Measurements from ENCODE around the gene LPP.

Gene LPP

DNA sequence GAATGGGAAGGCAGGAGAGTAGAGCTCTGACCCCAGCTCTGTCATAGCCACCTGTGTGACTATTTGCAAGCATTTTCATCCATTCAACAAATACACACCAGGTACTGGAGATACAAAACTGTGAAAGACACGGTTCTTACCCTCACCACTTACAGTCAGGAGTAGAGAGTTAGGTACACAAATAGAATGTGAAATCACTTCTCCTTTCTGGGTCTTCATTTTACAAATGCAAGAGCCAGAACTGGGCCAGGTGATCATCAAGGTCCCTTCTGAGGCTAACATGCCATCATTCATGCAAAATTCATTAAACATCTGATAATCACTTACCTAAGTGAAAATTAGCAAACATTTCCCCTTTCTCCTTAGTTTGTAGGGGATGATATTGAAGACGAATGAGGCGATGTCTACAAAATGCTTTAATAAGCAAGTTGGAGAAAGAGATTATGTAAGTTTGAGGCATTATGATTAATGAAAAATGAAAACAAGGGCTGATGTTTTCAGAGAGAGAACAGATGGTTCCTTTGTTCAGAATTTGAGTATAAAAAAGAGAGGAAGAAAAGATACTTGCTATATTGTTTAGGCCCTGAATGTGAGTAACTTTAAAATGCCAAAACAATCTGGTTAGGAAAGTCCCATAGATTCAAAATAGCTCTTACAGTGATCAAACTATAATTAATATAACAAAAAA is 88.6 kb downstream of the LPP start:
- Histone ChIP-seq H3K4me1 (no peaks in the 10 kb centered on the region), H3K9me3 (no peaks in the 10 kb centered on the region), H3K4me3 (ENCODE audit: low read depth, low read length) (no peak overlapping the region), H3K36me3 (no peaks in the 10 kb centered on the region), H3K27me3 (no peaks in the 10 kb centered on the region)
- TF ChIP-seq, protein P1, sequence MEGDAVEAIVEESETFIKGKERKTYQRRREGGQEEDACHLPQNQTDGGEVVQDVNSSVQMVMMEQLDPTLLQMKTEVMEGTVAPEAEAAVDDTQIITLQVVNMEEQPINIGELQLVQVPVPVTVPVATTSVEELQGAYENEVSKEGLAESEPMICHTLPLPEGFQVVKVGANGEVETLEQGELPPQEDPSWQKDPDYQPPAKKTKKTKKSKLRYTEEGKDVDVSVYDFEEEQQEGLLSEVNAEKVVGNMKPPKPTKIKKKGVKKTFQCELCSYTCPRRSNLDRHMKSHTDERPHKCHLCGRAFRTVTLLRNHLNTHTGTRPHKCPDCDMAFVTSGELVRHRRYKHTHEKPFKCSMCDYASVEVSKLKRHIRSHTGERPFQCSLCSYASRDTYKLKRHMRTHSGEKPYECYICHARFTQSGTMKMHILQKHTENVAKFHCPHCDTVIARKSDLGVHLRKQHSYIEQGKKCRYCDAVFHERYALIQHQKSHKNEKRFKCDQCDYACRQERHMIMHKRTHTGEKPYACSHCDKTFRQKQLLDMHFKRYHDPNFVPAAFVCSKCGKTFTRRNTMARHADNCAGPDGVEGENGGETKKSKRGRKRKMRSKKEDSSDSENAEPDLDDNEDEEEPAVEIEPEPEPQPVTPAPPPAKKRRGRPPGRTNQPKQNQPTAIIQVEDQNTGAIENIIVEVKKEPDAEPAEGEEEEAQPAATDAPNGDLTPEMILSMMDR (IDR thresholded peaks at IDR 0.05; ENCODE audit: low read depth, low read length) = no peak
- DNase-seq = no peak

DNA sequence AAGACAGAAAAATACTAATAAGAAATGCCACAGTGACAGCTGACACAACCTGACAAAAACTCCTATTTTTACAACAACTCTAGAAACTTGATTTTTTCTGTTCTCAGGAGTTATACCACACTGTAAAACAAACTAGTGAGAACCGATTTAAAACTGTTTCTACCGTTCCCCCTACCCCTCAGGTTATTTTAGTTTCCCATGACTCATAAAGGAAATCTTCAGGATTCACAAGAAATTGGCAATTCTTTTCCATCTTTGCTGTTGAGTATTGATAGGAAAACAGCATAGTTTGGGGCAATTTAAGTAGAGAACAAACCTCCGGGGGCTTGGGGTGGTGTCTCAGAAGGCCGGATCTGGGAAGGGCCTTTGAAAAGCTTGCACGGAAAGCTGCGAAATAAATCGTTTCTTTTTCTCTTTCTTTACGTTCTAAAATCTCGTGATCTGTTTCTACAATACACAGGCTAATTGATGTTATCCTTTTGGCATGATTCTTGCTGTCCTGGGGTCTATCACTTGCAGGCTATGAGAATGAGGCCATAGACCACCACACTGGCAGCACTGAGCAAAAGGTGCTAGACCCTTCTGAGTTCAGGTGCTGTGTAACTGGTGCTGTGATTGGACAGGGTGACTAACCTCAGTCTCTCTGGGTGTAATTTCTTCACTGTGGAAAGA is 89.3 kb downstream of the LPP start:
- no peak for DNase-seq
- Histone ChIP-seq H3K4me3 (ENCODE audit: low read depth, low read length) (no peak overlapping the region), H3K36me3 (no peaks in the 10 kb centered on the region), H3K27me3 (no peaks in the 10 kb centered on the region), H3K4me1 (no peaks in the 10 kb centered on the region), H3K9me3 (no peaks in the 10 kb centered on the region)
- TF ChIP-seq, protein P1 (IDR thresholded peaks at IDR 0.05; ENCODE audit: low read depth, low read length) = no peak

DNA sequence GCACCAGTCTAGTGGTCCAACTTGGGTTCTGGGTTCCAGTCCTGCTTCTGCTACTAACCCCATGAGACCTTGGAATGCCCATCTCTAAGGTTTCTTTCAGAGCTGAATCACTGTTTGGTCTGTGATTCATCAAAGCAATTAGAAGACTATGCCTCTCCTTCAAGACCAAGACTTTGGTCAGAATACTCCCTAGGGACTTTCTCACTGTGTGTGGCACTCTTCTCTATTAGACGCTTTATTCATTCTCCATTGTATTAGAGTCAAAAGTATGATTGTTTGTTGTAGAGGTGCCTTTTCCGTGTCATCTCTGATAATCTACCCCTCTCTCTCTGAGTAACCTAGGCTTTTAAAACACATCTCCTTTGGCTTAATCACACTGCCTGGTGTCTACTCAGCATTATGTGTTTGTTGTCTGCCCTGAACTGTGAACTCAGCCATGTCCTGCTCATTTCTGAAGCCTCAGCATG is 90.5 kb downstream of the LPP start:
- H3K9me3 ChIP-seq = no peaks in the 10 kb centered on the region
- no peak for DNase-seq
- TF ChIP-seq, protein P1 (IDR thresholded peaks at IDR 0.05; ENCODE audit: low read depth, low read length) = no peak
- H3K4me1 ChIP-seq = no peaks in the 10 kb centered on the region
- H3K27me3 ChIP-seq = no peaks in the 10 kb centered on the region
- no peaks in the 10 kb centered on the region for H3K36me3 ChIP-seq
- no peak overlapping the region for H3K4me3 ChIP-seq (ENCODE audit: low read depth, low read length)

DNA sequence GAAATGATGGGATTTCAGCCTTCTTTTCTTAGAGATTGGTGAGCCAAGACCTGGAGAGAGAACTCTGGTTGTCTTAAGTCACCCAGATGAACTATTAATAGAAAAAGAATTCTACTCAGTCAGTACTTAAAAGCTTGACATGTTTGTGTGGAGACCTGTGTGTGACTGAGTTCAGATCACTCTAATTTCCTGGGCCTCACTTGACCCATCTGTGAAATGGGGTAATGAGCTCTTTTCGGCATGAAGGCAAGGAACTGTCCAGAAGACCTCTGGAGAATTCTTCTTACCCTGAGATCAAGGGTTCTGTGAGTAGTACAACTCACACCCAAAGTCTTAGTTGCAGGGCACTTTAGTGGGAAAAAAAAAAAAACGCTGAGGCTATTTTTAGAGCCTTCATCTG is 92.9 kb downstream of the LPP start:
- DNase-seq = no peak
- Histone ChIP-seq H3K27me3 (no peaks in the 10 kb centered on the region), H3K4me1 (no peaks in the 10 kb centered on the region), H3K9me3 (no peaks in the 10 kb centered on the region), H3K4me3 (ENCODE audit: low read depth, low read length) (no peak overlapping the region), H3K36me3 (no peaks in the 10 kb centered on the region)
- TF ChIP-seq, protein P1 (IDR thresholded peaks at IDR 0.05; ENCODE audit: low read depth, low read length) = no peak

DNA sequence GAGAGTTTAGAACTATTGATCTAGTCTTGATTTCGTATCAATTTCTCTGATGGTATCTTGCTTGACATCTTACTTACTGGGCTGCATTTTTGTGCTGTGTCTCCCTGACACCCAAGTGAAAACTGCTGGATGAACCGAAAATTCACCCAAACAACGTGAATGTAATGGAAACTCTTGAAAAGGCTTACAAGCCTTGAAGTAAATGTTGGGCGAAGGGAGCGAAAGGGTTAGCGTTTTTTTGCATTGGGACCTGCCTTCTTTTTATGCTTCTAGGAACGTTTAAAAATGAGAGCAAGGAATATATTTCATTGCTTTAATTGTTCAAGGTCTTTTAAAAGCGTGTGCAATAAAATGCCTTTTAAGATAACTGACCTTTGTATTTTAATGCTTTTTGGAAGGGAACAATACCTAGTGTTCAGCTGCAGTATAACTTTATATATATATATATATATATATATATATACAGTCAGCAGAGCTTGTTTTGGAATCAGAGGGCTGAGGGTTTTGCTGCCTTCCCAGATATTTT is 94.1 kb downstream of the LPP start:
- TF ChIP-seq, protein P1 (IDR thresholded peaks at IDR 0.05; ENCODE audit: low read depth, low read length) = no peak
- no peaks in the 10 kb centered on the region for H3K36me3 ChIP-seq
- DNase-seq = no peak

More for the DNA sequence above, 94.1 kb downstream of the LPP start:
- no peaks in the 10 kb centered on the region for H3K27me3 ChIP-seq
- no peaks in the 10 kb centered on the region for H3K4me1 ChIP-seq
- no peak overlapping the region for H3K4me3 ChIP-seq (ENCODE audit: low read depth, low read length)
- H3K9me3 ChIP-seq = no peaks in the 10 kb centered on the region

Measured in BE2C (cell line).